Astrocyte of the spinal cord (primary cell): ENCODE data around the gene SYT1.
A peak's percentile ranks its signal among the peaks of the same experiment; 100 is the strongest.

ENCODE experiments used
- DNase-seq: peaks from one replicate; pipeline ENCODE4 v3.0.0; 2011; ENCODE audit warnings: low read depth, low spot score
- H3K4me3 ChIP-seq: 2 replicates; pipeline ENCODE4 v1.5.1; 2011; ENCODE audit warnings: low read depth, mild to moderate bottlenecking, low read length, moderate library complexity
- in situ Hi-C: cut with HindIII; loops from 2 replicates; pipeline ENCODE4 v1.10.0; 2017; ENCODE audit warnings: low sequenced_read_pairs
- TF ChIP-seq, protein P1 (sequence below): IDR thresholded peaks from 2 replicates; pipeline ENCODE4 v1.5.1; 2012; ENCODE audit warnings: low read depth, mild to moderate bottlenecking, low read length, inconsistent platforms

SYT1 gene

DNA sequence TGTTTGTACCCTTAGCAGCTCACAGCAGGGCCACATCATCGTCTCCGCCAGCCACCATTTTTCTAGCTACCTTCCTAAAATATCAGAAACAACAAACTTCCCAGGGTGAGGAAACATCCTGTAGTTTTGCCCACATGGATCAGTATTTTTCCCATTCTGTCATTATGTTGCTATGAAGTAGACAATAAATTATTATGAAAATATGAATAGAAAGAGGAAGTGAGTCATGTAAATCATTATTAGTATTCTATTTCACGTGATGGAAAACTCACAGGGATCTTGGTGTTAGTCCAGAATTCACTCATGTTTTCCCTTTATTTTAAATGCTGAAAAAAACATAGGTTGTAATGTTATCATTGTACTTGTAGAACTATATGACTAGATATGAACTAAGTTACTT is 319.4 kb downstream of the SYT1 start:
- peak; percentile 6 for DNase-seq
- TF ChIP-seq, protein P1, sequence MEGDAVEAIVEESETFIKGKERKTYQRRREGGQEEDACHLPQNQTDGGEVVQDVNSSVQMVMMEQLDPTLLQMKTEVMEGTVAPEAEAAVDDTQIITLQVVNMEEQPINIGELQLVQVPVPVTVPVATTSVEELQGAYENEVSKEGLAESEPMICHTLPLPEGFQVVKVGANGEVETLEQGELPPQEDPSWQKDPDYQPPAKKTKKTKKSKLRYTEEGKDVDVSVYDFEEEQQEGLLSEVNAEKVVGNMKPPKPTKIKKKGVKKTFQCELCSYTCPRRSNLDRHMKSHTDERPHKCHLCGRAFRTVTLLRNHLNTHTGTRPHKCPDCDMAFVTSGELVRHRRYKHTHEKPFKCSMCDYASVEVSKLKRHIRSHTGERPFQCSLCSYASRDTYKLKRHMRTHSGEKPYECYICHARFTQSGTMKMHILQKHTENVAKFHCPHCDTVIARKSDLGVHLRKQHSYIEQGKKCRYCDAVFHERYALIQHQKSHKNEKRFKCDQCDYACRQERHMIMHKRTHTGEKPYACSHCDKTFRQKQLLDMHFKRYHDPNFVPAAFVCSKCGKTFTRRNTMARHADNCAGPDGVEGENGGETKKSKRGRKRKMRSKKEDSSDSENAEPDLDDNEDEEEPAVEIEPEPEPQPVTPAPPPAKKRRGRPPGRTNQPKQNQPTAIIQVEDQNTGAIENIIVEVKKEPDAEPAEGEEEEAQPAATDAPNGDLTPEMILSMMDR, result no peak
- in situ Hi-C loops, result no loop called here
- H3K4me3 ChIP-seq, result no peak overlapping the region

- TF ChIP-seq, protein P1, result no peak
- in situ Hi-C loops, result no loop called here
- no peak for DNase-seq
- no peak overlapping the region for H3K4me3 ChIP-seq
These were observed 321.9 kb downstream of the SYT1 start for GRCh38 chr12:79186506-79186905.

DNA sequence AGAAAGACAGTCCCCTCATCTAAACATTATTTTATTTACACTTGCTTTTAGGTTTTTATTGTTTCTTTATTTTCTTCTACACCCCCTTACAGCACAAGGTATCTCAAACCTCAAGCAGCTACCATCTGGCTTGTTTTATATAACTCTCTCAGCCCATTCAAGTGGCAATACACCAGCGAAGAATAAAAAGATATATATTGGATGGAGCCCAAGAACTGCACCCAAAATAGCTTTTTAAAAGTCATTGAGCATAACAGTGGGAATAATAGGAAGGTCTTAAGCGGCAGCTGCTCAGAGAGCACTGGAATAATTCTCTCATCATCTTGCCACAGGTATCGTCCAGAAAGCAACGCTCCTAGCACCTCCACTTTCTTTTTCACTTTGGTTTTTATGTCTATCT is 322.5 kb downstream of the SYT1 start:
- in situ Hi-C loops, result no loop called here
- TF ChIP-seq, protein P1, result no peak
- no peak for DNase-seq

GRCh38 chr12:79191391-79191790 is 326.8 kb downstream of the SYT1 start:
- no peak for DNase-seq
- in situ Hi-C loops, result no loop called here
- TF ChIP-seq, protein P1, result no peak
- no peak overlapping the region for H3K4me3 ChIP-seq

More for the DNA sequence above, 322.5 kb downstream of the SYT1 start:
- H3K4me3 ChIP-seq, result no peak overlapping the region

DNA sequence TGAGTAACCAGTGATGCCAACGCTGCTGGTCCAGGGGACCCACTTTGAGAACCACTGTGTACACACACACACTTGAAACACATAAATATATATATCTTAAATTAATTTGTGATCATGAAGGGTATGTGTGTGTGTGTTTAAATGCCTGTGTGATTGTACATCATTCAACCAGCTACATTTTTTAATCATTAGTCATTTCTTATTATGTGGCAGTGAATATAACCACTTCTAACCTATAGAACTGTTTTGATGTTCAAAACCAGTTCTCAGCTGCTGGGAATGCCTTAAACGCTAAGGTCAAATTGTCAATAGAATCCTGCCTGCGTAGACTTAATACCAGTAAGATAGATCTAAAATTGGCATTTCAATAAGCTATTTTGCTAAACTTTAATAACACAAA is 330.0 kb downstream of the SYT1 start:
- TF ChIP-seq, protein P1, result no peak
- DNase-seq, result peak; percentile 24
- in situ Hi-C loops, result no loop called here
- no peak overlapping the region for H3K4me3 ChIP-seq

DNA sequence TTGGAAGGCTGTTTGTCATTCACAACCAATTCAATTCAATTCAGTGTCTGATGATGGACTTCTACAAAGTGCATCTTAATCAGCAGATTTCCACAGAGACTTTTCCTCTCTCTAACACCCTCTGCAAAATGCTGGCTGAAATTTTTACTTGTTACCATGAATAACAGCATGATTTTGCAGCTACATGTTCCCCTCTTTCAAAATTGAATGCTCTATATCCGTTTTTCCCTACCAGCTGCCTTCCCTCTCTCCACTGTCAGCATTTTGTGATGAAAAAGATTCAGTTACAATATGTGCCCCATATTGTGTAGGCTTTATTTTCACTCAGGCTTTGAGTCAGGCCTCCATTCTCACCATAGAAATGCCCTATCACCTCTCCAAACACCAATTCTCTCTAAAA is 334.6 kb downstream of the SYT1 start:
- DNase-seq, result no peak
- in situ Hi-C loops, result no loop called here
- H3K4me3 ChIP-seq, result no peak overlapping the region
- TF ChIP-seq, protein P1, result no peak

GRCh38 chr12:79200176-79200575 is 335.6 kb downstream of the SYT1 start:
- TF ChIP-seq, protein P1, result no peak
- no peak overlapping the region for H3K4me3 ChIP-seq
- peak; percentile 33 for DNase-seq
- in situ Hi-C loops, result no loop called here
